IMR-90 (cell line): ENCODE results near the gene TJP3. TPM values are rescaled to one million over a fixed set of nuclear protein-coding genes. Genes with fewer than 3 reads are reported as not detected.

Experiments
- ATAC-seq: fragments of 200-7000 bp; cut with Tn5 transposase; 2 replicates; pipeline ENCODE4 v1.9.1; 2020; ENCODE audit warnings: low read depth, mild to moderate bottlenecking, moderate library complexity
- BruUV-seq: library from RNA; stranded (reverse); fragments of 400-500 nt; replicated peaks from 2 replicates; lab custom pipeline; 2021; lab: Mats Ljungman, UMichigan
- CTCF ChIA-PET: fragments of 300-600 bp; formaldehyde crosslinking; extraction: SDS; loops from one replicate; lab custom pipeline; 2021; ENCODE audit warnings: antibody characterized with exemption; lab: Yijun Ruan, JAX
- POLR2A ChIA-PET: fragments of 300-600 bp; sonication (Branson Sonifier 250); formaldehyde crosslinking; loops from one replicate; lab custom pipeline; 2022; ENCODE audit warnings: antibody characterized with exemption; ENCODE audit not compliant: unreplicated experiment; lab: Charles Lee
- DNase-seq: peaks from one replicate; pipeline ENCODE4 v3.0.0; 2013
- H2AFZ ChIP-seq: replicated peaks from 2 replicates; pipeline ENCODE3; 2013; ENCODE audit warnings: low read length, mild to moderate bottlenecking; ENCODE audit not compliant: poor library complexity
- H2AK5ac ChIP-seq: 2 replicates; pipeline ENCODE4 v1.6.1; 2013; ENCODE audit warnings: low read depth, low read length, inconsistent platforms
- H2AK9ac ChIP-seq: replicated peaks from 2 replicates; pipeline ENCODE3; 2013; ENCODE audit warnings: mild to moderate bottlenecking, low read depth, low read length, moderate library complexity; ENCODE audit not compliant: poor library complexity
- H2BK120ac ChIP-seq: 2 replicates; pipeline ENCODE4 v1.6.1; 2013; ENCODE audit warnings: low read depth, low read length, inconsistent platforms
- H2BK15ac ChIP-seq: 3 replicates; pipeline ENCODE4 v1.6.1; 2013; ENCODE audit warnings: low read depth, low read length, inconsistent platforms
- H2BK20ac ChIP-seq: 2 replicates; pipeline ENCODE4 v1.6.1; 2013; ENCODE audit warnings: low read depth, mild to moderate bottlenecking, inconsistent platforms, low read length, moderate library complexity
- H2BK5ac ChIP-seq: 2 replicates; pipeline ENCODE4 v1.6.1; 2013; ENCODE audit warnings: mild to moderate bottlenecking, low read depth, low read length, inconsistent platforms; ENCODE audit not compliant: poor library complexity, severe bottlenecking
- H3K14ac ChIP-seq: replicated peaks from 2 replicates; pipeline ENCODE4 v1.6.1; 2013; ENCODE audit warnings: low read depth, low read length, inconsistent platforms
- H3K18ac ChIP-seq: 2 replicates; pipeline ENCODE4 v1.6.1; 2013; ENCODE audit warnings: low read depth, low read length, control low read depth
- H3K23ac ChIP-seq: 2 replicates; pipeline ENCODE4 v1.6.1; 2013; ENCODE audit warnings: low read depth, low read length, inconsistent platforms
- H3K27ac ChIP-seq: 2 replicates; pipeline ENCODE4 v1.5.1; 2013; ENCODE audit warnings: mild to moderate bottlenecking, control low read depth, low read length; ENCODE audit not compliant: insufficient read depth
- H3K27me3 ChIP-seq: 2 replicates; pipeline ENCODE4 v1.6.1; 2013; ENCODE audit warnings: low read length; ENCODE audit not compliant: control insufficient read depth, insufficient read depth
- H3K36me3 ChIP-seq: 2 replicates; pipeline ENCODE4 v1.6.1; 2013; ENCODE audit warnings: low read length, mixed read lengths; ENCODE audit not compliant: control insufficient read depth, insufficient read depth
- H3K4ac ChIP-seq: 2 replicates; pipeline ENCODE4 v1.6.1; 2013; ENCODE audit warnings: low read depth, low read length, inconsistent platforms
- H3K4me1 ChIP-seq: 2 replicates; pipeline ENCODE4 v1.6.1; 2013; ENCODE audit warnings: low read length, mixed read lengths; ENCODE audit not compliant: control insufficient read depth, insufficient read depth
- H3K4me2 ChIP-seq: 2 replicates; pipeline ENCODE4 v1.6.1; 2013; ENCODE audit warnings: low read depth, mild to moderate bottlenecking, control low read depth, low read length, moderate library complexity
- H3K4me3 ChIP-seq: 2 replicates; pipeline ENCODE4 v1.5.1; 2013; ENCODE audit warnings: low read depth, mild to moderate bottlenecking, control low read depth, low read length, moderate library complexity; ENCODE audit not compliant: insufficient read depth
- H3K56ac ChIP-seq: 2 replicates; pipeline ENCODE4 v1.6.1; 2013; ENCODE audit warnings: low read length, inconsistent platforms; ENCODE audit not compliant: insufficient read depth; ENCODE audit errors: extremely low read depth
- H3K79me1 ChIP-seq, 2 experiments: 2 replicates each; pipeline ENCODE4 v1.6.1; 2013; ENCODE audit warnings: low read length in 2 of 2, inconsistent platforms in 1 of 2, low read depth in 1 of 2
- H3K9ac ChIP-seq: 2 replicates; pipeline ENCODE4 v1.6.1; 2013; ENCODE audit warnings: low read depth, low read length, control low read depth
- H3K9me1 ChIP-seq: 2 replicates; pipeline ENCODE4 v1.6.1; 2013; ENCODE audit warnings: low read length, inconsistent platforms; ENCODE audit not compliant: insufficient read depth
- H3K9me3 ChIP-seq: 2 replicates; pipeline ENCODE4 v1.6.1; 2013; ENCODE audit warnings: low read length; ENCODE audit not compliant: control insufficient read depth, insufficient read depth
- H4K20me1 ChIP-seq: 2 replicates; pipeline ENCODE4 v1.6.1; 2013; ENCODE audit warnings: low read length, inconsistent platforms; ENCODE audit not compliant: insufficient read depth
- H4K5ac ChIP-seq: 2 replicates; pipeline ENCODE4 v1.6.1; 2013; ENCODE audit warnings: mild to moderate bottlenecking, low read depth, low read length, control low read depth
- H4K8ac ChIP-seq, 2 experiments: 2 replicates each; pipeline ENCODE4 v1.6.1; 2013; ENCODE audit warnings: low read depth in 2 of 2, low read length in 2 of 2, control low read depth in 1 of 2, inconsistent platforms in 1 of 2
- H4K91ac ChIP-seq: 2 replicates; pipeline ENCODE4 v1.6.1; 2013; ENCODE audit warnings: low read depth, low read length, inconsistent platforms; ENCODE audit not compliant: insufficient read depth
- BHLHE40 ChIP-seq: fragments of 150-350 bp; IDR thresholded peaks from 2 replicates; pipeline ENCODE4 v1.6.1; 2016; ENCODE audit warnings: mild to moderate bottlenecking, low read depth, low read length
- CHD1 ChIP-seq: IDR thresholded peaks from 2 replicates; pipeline ENCODE4 v1.6.1; 2012; ENCODE audit warnings: low read depth, low read length, improper control_type of control experiment
- FOS ChIP-seq: fragments of 150-350 bp; IDR thresholded peaks from 2 replicates; pipeline ENCODE4 v1.6.1; 2016; ENCODE audit warnings: low read depth, low read length
- MAFK ChIP-seq: IDR thresholded peaks from 2 replicates; pipeline ENCODE4 v1.6.1; 2012; ENCODE audit warnings: low read depth, low read length, improper control_type of control experiment
- MAZ ChIP-seq: IDR thresholded peaks from 2 replicates; pipeline ENCODE4 v1.6.1; 2012; ENCODE audit warnings: low read depth, mild to moderate bottlenecking, low read length, improper control_type of control experiment, moderate library complexity, borderline replicate concordance
- MXI1 ChIP-seq: IDR thresholded peaks from 2 replicates; pipeline ENCODE4 v1.6.1; 2012; ENCODE audit warnings: low read depth, mild to moderate bottlenecking, low read length, moderate library complexity, borderline replicate concordance
- NFE2L2 ChIP-seq: fragments of 150-350 bp; IDR thresholded peaks from 2 replicates; pipeline ENCODE4 v1.6.1; 2016; ENCODE audit warnings: low read depth, mild to moderate bottlenecking, low read length
- POLR2A ChIP-seq: IDR thresholded peaks from 2 replicates; pipeline ENCODE4 v1.6.1; 2012; ENCODE audit warnings: mild to moderate bottlenecking, low read depth, low read length
- RAD21 ChIP-seq: IDR thresholded peaks from 2 replicates; pipeline ENCODE4 v1.6.1; 2012; ENCODE audit warnings: low read length, improper control_type of control experiment
- RFX5 ChIP-seq: IDR thresholded peaks from 2 replicates; pipeline ENCODE4 v1.8.0; 2012; ENCODE audit warnings: low read depth, mild to moderate bottlenecking, low read length, moderate library complexity
- WGBS, 2 experiments: methylation state at CpG; one replicate each; pipeline versions ENCODE4 v1.1.5 to v1.1.7; 2013; ENCODE audit warnings: missing lambda C conversion rate in 2 of 2; ENCODE audit not compliant: insufficient read length in 1 of 2; ENCODE audit errors: extremely low coverage in 2 of 2; 5-methylcytosine and 5-hydroxymethylcytosine counted together
- dilution Hi-C: fragments of 300-500 bp; cut with HindIII; formaldehyde crosslinking; loops from one replicate; pipeline ENCODE4 v1.14.3; 2018; ENCODE audit warnings: low sequenced_read_pairs; ENCODE audit not compliant: unreplicated experiment
- in situ Hi-C: fragments of 300-500 bp; cut with MboI; formaldehyde crosslinking; loops from 3 replicates; pipeline ENCODE4 v1.14.3; 2019; ENCODE audit warnings: low sequenced_read_pairs, inconsistent platforms, mixed read lengths
- intact Hi-C: fragments of 100-400 bp; cut with micrococcal nuclease; formaldehyde crosslinking; loops from 2 replicates; pipeline ENCODE4 v1.10.0; 2022
- polyA plus RNA-seq, 3 experiments: library from polyadenylated mRNA; depleted of rRNA; stranded (reverse); fragments of >200 nt; gene quantifications; 2 replicates each; pipeline ENCODE4 v1.2.3, GENCODE V29; 2012; ENCODE audit warnings: low replicate concordance in 1 of 3
- total RNA-seq: library from RNA; depleted of rRNA; stranded (reverse); fragments of >200 nt; gene quantifications from 2 replicates; pipeline ENCODE4 v1.2.3, GENCODE V29; 2012
- TF ChIP-seq, protein P1 (sequence below): conservative IDR thresholded peaks from 2 replicates; pipeline ENCODE4 v1.5.1; 2012; ENCODE audit warnings: mild to moderate bottlenecking, low read depth, low read length, improper control_type of control experiment
- TF ChIP-seq, protein P2 (sequence below): fragments of 150-350 bp; IDR thresholded peaks from 2 replicates; pipeline ENCODE4 v1.6.1; 2016; ENCODE audit warnings: low read depth, mild to moderate bottlenecking, low read length, moderate library complexity, borderline replicate concordance

The TJP3 gene
- total and polyA plus RNA-seq, 2 of the 4 experiments (the other 2 are of a cell fraction) = not detected

GRCh38 chr19:3660493-3661219 is 47.5 kb upstream of the TJP3 start (continued):
- TF ChIP-seq RFX5 = no peak

GRCh38 chr19:3661284-3662238 is 46.6 kb upstream of the TJP3 start:
- H4K5ac ChIP-seq = no peak overlapping the region
- H3K23ac ChIP-seq = no peak overlapping the region
- no peak overlapping the region for H2AK9ac ChIP-seq
- H3K4me1 ChIP-seq = no peaks in the 10 kb centered on the region
- H3K27ac ChIP-seq = no peak overlapping the region
- no peak overlapping the region for H3K4me3 ChIP-seq
- no peak overlapping the region for H3K14ac ChIP-seq
- CTCF ChIA-PET = no interaction called here
- ATAC-seq (no peak), DNase-seq (no peak)
- H2AFZ ChIP-seq = no peak overlapping the region
- no peak overlapping the region for H2AK5ac ChIP-seq
- H4K91ac ChIP-seq = no peak overlapping the region
- no peak overlapping the region for H2BK20ac ChIP-seq
- no peak overlapping the region for H4K8ac ChIP-seq
- H3K56ac ChIP-seq = no peak overlapping the region
- H3K18ac ChIP-seq = no peak overlapping the region
- no peak overlapping the region for H2BK120ac ChIP-seq
- H3K9me1 ChIP-seq = no peaks in the 10 kb centered on the region
- H4K20me1 ChIP-seq = peaks cover 16% of the 10 kb centered on the region
- H3K27me3 ChIP-seq = no peaks in the 10 kb centered on the region
- in situ Hi-C loops (no loop called here), dilution Hi-C loops (no loop called here), intact Hi-C loops (loop anchor here (10.0 kb wide), 1 partner anchor 543 kb away; no protein-coding TSS in a partner anchor)
- no peak overlapping the region for H3K4ac ChIP-seq
- H2BK5ac ChIP-seq = no peak overlapping the region
- no peak overlapping the region for H3K4me2 ChIP-seq
- BruUV-seq = no TSS peak
- 96% methylated on average over 23 of the region's 34 CpGs; no CpG with 5 or more reads in 1 of the 2 experiments for WGBS, 2 experiments
- H3K9me3 ChIP-seq = no peaks in the 10 kb centered on the region
- POLR2A ChIA-PET = no interaction called here
- H3K36me3 ChIP-seq = peaks cover 62% of the 10 kb centered on the region
- H3K9ac ChIP-seq = no peak overlapping the region
- peaks cover 3 to 19% of the 10 kb centered on the region in 2 experiments for H3K79me1 ChIP-seq
- H2BK15ac ChIP-seq = no peak overlapping the region
- no peak for TF ChIP-seq MXI1
- TF ChIP-seq CHD1 = no peak
- TF ChIP-seq MAFK = no peak
- TF ChIP-seq RAD21 = no peak
- TF ChIP-seq RFX5 = no peak
- no peak for TF ChIP-seq FOS
- TF ChIP-seq, protein P1, sequence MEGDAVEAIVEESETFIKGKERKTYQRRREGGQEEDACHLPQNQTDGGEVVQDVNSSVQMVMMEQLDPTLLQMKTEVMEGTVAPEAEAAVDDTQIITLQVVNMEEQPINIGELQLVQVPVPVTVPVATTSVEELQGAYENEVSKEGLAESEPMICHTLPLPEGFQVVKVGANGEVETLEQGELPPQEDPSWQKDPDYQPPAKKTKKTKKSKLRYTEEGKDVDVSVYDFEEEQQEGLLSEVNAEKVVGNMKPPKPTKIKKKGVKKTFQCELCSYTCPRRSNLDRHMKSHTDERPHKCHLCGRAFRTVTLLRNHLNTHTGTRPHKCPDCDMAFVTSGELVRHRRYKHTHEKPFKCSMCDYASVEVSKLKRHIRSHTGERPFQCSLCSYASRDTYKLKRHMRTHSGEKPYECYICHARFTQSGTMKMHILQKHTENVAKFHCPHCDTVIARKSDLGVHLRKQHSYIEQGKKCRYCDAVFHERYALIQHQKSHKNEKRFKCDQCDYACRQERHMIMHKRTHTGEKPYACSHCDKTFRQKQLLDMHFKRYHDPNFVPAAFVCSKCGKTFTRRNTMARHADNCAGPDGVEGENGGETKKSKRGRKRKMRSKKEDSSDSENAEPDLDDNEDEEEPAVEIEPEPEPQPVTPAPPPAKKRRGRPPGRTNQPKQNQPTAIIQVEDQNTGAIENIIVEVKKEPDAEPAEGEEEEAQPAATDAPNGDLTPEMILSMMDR = no peak
- no peak for TF ChIP-seq NFE2L2
- no peak for TF ChIP-seq POLR2A
- no peak for TF ChIP-seq MAZ
- TF ChIP-seq BHLHE40 = no peak
- TF ChIP-seq, protein P2, sequence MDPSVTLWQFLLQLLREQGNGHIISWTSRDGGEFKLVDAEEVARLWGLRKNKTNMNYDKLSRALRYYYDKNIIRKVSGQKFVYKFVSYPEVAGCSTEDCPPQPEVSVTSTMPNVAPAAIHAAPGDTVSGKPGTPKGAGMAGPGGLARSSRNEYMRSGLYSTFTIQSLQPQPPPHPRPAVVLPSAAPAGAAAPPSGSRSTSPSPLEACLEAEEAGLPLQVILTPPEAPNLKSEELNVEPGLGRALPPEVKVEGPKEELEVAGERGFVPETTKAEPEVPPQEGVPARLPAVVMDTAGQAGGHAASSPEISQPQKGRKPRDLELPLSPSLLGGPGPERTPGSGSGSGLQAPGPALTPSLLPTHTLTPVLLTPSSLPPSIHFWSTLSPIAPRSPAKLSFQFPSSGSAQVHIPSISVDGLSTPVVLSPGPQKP = no peak
